T-helper 1 cell treated with Interleukin-12 subunit alpha and Interleukin-12 subunit beta and Interleukin-4 antibody, amounts not matched to agents 30 μg/mL and 1 μg/mL, for 36 hours (primary cell): ENCODE results near the gene CSTPP1.
"Not testable (repeated sequence)": the region's sequence is repeated elsewhere in the genome, so short reads cannot be mapped to it uniquely, and the experiment has no call there.

Experiments used
- H3K27ac Mint-ChIP-seq: one replicate; pipeline ENCODE4 v1.8.0; 2021; ENCODE audit warnings: mild to moderate bottlenecking, mixed read lengths
- H3K27me3 Mint-ChIP-seq: one replicate; pipeline ENCODE4 v1.8.0; 2021; ENCODE audit warnings: low read depth, mixed read lengths
- H3K36me3 Mint-ChIP-seq: one replicate; pipeline ENCODE4 v1.8.0; 2021; ENCODE audit warnings: low read depth, mixed read lengths
- H3K4me1 Mint-ChIP-seq: one replicate; pipeline ENCODE4 v1.8.0; 2021; ENCODE audit warnings: low read depth, mixed read lengths
- H3K4me3 Mint-ChIP-seq: one replicate; pipeline ENCODE4 v1.8.0; 2021; ENCODE audit warnings: mild to moderate bottlenecking, moderate library complexity, mixed read lengths
- H3K9me3 Mint-ChIP-seq: one replicate; pipeline ENCODE4 v1.8.0; 2021; ENCODE audit warnings: mixed read lengths

CSTPP1 gene

DNA sequence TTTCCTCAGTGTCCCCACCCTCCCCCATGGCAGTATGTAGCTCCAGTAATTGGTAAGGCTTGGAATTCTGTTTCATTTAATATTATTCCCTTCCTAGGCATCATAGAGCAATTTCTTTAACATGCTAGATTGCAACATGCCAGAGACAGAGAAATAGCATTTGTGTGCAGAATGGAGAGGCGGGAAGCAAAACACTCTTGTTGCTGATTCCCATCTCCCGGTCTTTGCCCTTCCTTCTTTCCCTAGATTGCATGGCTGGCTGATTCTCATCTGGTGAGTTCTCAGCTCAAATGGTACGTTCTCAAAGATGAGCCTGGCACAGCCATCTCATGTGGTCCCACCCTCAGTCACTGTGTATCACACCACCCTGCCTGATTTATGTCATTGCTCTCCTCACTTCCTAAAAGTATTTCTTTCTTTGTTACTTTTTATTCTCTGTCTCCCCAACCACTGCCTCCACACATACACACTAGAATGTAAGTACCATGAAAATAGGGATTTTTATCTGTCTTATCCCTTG is 173.2 kb downstream of the CSTPP1 start:
- no peak overlapping the region for H3K4me3 Mint-ChIP-seq

GRCh38 chr11:47111318-47111804 is 174.8 kb downstream of the CSTPP1 start:
- Mint-ChIP-seq H3K27ac (no peak overlapping the region), H3K4me3 (no peak overlapping the region), H3K9me3 (no peaks in the 10 kb centered on the region), H3K4me1 (no peaks in the 10 kb centered on the region), H3K27me3 (peaks cover 8% of the 10 kb centered on the region), H3K36me3 (no peaks in the 10 kb centered on the region)

More for the DNA sequence above, 173.2 kb downstream of the CSTPP1 start:
- H3K27ac Mint-ChIP-seq = no peak overlapping the region
- no peaks in the 10 kb centered on the region for H3K9me3 Mint-ChIP-seq
- no peaks in the 10 kb centered on the region for H3K36me3 Mint-ChIP-seq
- no peaks in the 10 kb centered on the region for H3K4me1 Mint-ChIP-seq
- H3K27me3 Mint-ChIP-seq = no peaks in the 10 kb centered on the region

DNA sequence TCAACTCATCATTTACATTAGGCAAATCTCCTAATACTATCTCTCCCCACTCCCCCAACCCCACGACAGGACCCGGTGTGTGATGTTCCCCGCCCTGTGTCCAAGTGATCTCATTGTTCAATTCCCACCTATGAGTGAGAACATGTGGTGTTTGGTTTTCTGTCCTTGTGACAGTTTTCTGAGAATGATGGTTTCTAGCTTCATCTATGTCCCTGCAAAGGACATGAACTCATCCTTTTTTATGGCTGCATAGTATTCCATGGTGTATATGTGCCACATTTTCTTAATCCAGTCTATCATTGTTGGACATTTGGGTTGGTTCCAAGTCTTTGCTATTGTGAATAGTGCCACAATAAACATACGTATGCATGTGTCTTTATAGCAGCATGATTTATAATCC is 176.4 kb downstream of the CSTPP1 start:
- H3K4me1 Mint-ChIP-seq, H3K27ac Mint-ChIP-seq, H3K4me3 Mint-ChIP-seq, H3K9me3 Mint-ChIP-seq, H3K36me3 Mint-ChIP-seq, H3K27me3 Mint-ChIP-seq: not testable (repeated sequence)

GRCh38 chr11:47118958-47119688 is 182.6 kb downstream of the CSTPP1 start:
- not testable (repeated sequence) for H3K27ac Mint-ChIP-seq, H3K27me3 Mint-ChIP-seq, H3K36me3 Mint-ChIP-seq, H3K4me3 Mint-ChIP-seq, H3K4me1 Mint-ChIP-seq, H3K9me3 Mint-ChIP-seq

DNA sequence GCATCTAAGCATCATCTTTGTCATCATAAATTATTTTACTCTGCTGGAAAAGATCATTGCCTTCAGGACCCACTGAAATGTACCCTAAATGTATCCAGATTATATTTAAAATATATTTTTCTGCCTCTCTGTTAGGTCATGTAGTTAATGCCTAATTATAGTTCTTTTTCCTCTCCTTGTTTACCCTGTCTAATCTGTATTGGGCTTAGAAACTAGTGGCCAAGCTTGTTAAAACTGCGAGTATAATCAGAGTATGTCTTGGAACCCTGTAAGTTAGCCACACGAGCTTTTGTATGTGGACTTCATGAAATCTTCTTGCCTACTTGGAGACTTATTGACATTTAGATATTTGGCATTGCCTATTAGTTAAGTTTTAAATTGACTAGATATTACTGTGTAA is 184.5 kb downstream of the CSTPP1 start:
- H3K36me3 Mint-ChIP-seq = no peaks in the 10 kb centered on the region
- peaks cover 2% of the 10 kb centered on the region for H3K27me3 Mint-ChIP-seq
- no peaks in the 10 kb centered on the region for H3K4me1 Mint-ChIP-seq
- no peaks in the 10 kb centered on the region for H3K9me3 Mint-ChIP-seq
- no peak overlapping the region for H3K4me3 Mint-ChIP-seq
- no peak overlapping the region for H3K27ac Mint-ChIP-seq

DNA sequence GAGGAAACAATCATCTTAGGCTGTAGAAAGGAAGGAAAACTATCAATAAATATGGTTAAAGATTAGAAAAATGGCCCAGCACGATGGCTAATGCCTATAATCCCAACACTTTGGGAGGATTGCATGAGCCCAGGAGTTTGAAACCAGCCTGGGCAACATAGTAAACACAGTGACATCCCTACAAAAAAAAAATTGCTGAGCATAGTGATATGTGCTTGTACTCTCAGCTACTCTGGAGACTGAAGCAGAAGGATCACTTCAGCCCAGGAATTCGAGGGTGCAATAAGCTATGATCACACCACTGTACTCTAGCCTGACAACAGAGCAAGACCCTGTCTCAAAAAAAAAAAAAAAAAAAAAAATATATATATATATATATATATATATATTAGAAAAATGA is 185.2 kb downstream of the CSTPP1 start:
- no peak overlapping the region for H3K4me3 Mint-ChIP-seq
- H3K4me1 Mint-ChIP-seq = no peaks in the 10 kb centered on the region
- H3K36me3 Mint-ChIP-seq = no peaks in the 10 kb centered on the region
- H3K9me3 Mint-ChIP-seq = no peaks in the 10 kb centered on the region
- H3K27ac Mint-ChIP-seq = no peak overlapping the region
- H3K27me3 Mint-ChIP-seq = no peaks in the 10 kb centered on the region

GRCh38 chr11:47123094-47123493 is 186.5 kb downstream of the CSTPP1 start:
- Mint-ChIP-seq H3K36me3 (no peaks in the 10 kb centered on the region), H3K27me3 (no peaks in the 10 kb centered on the region), H3K4me3 (no peak overlapping the region), H3K4me1 (no peaks in the 10 kb centered on the region), H3K9me3 (no peaks in the 10 kb centered on the region), H3K27ac (no peak overlapping the region)

- no peak overlapping the region for H3K4me3 Mint-ChIP-seq
Measured at GRCh38 chr11:47124675-47125074, 188.1 kb downstream of the CSTPP1 start.

GRCh38 chr11:47125083-47125482 is 188.5 kb downstream of the CSTPP1 start:
- Mint-ChIP-seq H3K27me3 (no peaks in the 10 kb centered on the region), H3K27ac (no peak overlapping the region), H3K4me1 (no peaks in the 10 kb centered on the region)

More at GRCh38 chr11:47124675-47125074, 188.1 kb downstream of the CSTPP1 start:
- Mint-ChIP-seq H3K36me3 (no peaks in the 10 kb centered on the region), H3K9me3 (no peaks in the 10 kb centered on the region), H3K27ac (no peak overlapping the region), H3K4me1 (no peaks in the 10 kb centered on the region), H3K27me3 (no peaks in the 10 kb centered on the region)

DNA sequence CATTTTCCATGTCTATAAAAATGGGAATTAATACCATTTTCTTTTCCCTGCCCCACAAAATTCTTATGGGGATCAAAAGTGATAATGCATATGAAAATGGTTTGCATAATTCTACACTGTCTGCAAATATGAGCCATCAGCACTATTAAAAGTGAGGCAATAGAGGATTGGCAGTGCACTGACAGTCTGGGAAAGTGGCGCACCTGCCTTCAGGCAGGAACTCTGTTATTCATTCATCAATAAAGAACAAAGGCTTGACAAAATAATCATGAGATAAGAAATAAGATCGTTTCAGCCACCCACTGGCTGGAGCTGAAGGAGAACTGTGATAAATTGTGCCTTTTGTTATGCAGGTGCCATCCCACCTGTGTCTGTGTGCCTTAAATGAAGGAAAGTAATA is 190.7 kb downstream of the CSTPP1 start:
- Mint-ChIP-seq H3K4me1 (no peaks in the 10 kb centered on the region), H3K27me3 (no peaks in the 10 kb centered on the region), H3K9me3 (no peaks in the 10 kb centered on the region), H3K4me3 (no peak overlapping the region), H3K36me3 (no peaks in the 10 kb centered on the region), H3K27ac (no peak overlapping the region)

More at GRCh38 chr11:47125083-47125482, 188.5 kb downstream of the CSTPP1 start:
- Mint-ChIP-seq H3K36me3 (no peaks in the 10 kb centered on the region), H3K9me3 (no peaks in the 10 kb centered on the region), H3K4me3 (no peak overlapping the region)

GRCh38 chr11:47130543-47130942 is 194.0 kb downstream of the CSTPP1 start:
- no peak overlapping the region for H3K4me3 Mint-ChIP-seq
- H3K36me3 Mint-ChIP-seq = no peaks in the 10 kb centered on the region
- no peaks in the 10 kb centered on the region for H3K9me3 Mint-ChIP-seq
- H3K27ac Mint-ChIP-seq = no peak overlapping the region
- no peaks in the 10 kb centered on the region for H3K4me1 Mint-ChIP-seq
- peaks cover 4% of the 10 kb centered on the region for H3K27me3 Mint-ChIP-seq

DNA sequence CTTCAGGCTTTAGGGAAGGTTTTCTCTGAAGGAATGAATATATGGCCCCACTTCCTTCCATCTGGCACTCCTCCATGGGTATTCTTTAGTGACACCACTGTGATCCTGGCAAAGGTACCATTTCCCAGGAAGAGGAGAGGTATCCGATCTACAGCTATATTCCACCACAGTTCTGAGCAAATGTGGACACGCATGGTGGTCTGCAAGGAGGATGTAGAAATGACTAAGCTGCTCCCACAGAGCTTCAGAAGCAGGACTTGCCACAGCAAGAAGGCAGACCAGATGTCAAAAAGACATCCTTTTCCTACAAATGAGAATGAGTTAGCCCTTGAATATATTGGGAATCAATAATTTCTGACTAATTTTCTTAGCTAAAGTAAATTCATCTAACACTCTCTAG is 194.6 kb downstream of the CSTPP1 start:
- peaks cover 6% of the 10 kb centered on the region for H3K27me3 Mint-ChIP-seq
- H3K27ac Mint-ChIP-seq = no peak overlapping the region
- no peaks in the 10 kb centered on the region for H3K36me3 Mint-ChIP-seq
- no peaks in the 10 kb centered on the region for H3K9me3 Mint-ChIP-seq
- H3K4me1 Mint-ChIP-seq = no peaks in the 10 kb centered on the region
- no peak overlapping the region for H3K4me3 Mint-ChIP-seq

GRCh38 chr11:47132490-47132889 is 195.9 kb downstream of the CSTPP1 start:
- Mint-ChIP-seq H3K9me3 (no peaks in the 10 kb centered on the region), H3K27me3 (peaks cover 6% of the 10 kb centered on the region), H3K4me1 (no peaks in the 10 kb centered on the region), H3K27ac (no peak overlapping the region), H3K36me3 (no peaks in the 10 kb centered on the region), H3K4me3 (no peak overlapping the region)

- no peaks in the 10 kb centered on the region for H3K9me3 Mint-ChIP-seq
- H3K27ac Mint-ChIP-seq = no peak overlapping the region
- peaks cover 4% of the 10 kb centered on the region for H3K36me3 Mint-ChIP-seq
- no peak overlapping the region for H3K4me3 Mint-ChIP-seq
- peaks cover 6% of the 10 kb centered on the region for H3K27me3 Mint-ChIP-seq
- H3K4me1 Mint-ChIP-seq = no peaks in the 10 kb centered on the region
Measured at GRCh38 chr11:47132981-47133380, 196.4 kb downstream of the CSTPP1 start.

GRCh38 chr11:47136327-47136726 is 199.8 kb downstream of the CSTPP1 start:
- no peaks in the 10 kb centered on the region for H3K9me3 Mint-ChIP-seq
- no peak overlapping the region for H3K4me3 Mint-ChIP-seq
- peaks cover 8% of the 10 kb centered on the region for H3K36me3 Mint-ChIP-seq
- H3K4me1 Mint-ChIP-seq = peaks cover 4% of the 10 kb centered on the region
- peaks cover 6% of the 10 kb centered on the region for H3K27me3 Mint-ChIP-seq
- no peak overlapping the region for H3K27ac Mint-ChIP-seq
